Activated CD8-positive, alpha-beta memory T cell treated with anti-CD3 and anti-CD28 coated beads, Interleukin-2, amount 10 ng/mL, durations not matched to agents 7 days and 5 days (primary cell): ENCODE results near the gene PAK3. TPM values are rescaled to one million over a fixed set of nuclear protein-coding genes. Genes with fewer than 3 reads are reported as not detected.

Experiments
- ATAC-seq: fragments of 150-1000 bp; cut with Tn5 transposase; one replicate; pipeline ENCODE4 v1.10.0; 2021; ENCODE audit warnings: moderate library complexity
- CTCF ChIA-PET: fragments of 350-600 bp; sonication (Branson Sonifier 250); formaldehyde crosslinking; loops from one replicate; lab custom pipeline; 2021; ENCODE audit warnings: antibody characterized with exemption; lab: Charles Lee
- DNase-seq: peaks from one replicate; pipeline ENCODE4 v3.0.0-alpha.2; 2020
- H3K27ac Mint-ChIP-seq: one replicate; pipeline ENCODE4 v1.8.0; 2021; ENCODE audit warnings: mild to moderate bottlenecking, mixed read lengths
- H3K27me3 Mint-ChIP-seq: one replicate; pipeline ENCODE4 v1.8.0; 2021; ENCODE audit warnings: mixed read lengths
- H3K36me3 Mint-ChIP-seq: one replicate; pipeline ENCODE4 v1.8.0; 2021; ENCODE audit warnings: mild to moderate bottlenecking, mixed read lengths
- H3K4me1 Mint-ChIP-seq: one replicate; pipeline ENCODE4 v1.8.0; 2021; ENCODE audit warnings: mixed read lengths
- H3K4me3 Mint-ChIP-seq: one replicate; pipeline ENCODE4 v1.8.0; 2021; ENCODE audit warnings: mild to moderate bottlenecking, moderate library complexity, mixed read lengths
- H3K9me3 Mint-ChIP-seq: one replicate; pipeline ENCODE4 v1.8.0; 2022; ENCODE audit warnings: low read depth, mixed read lengths
- total RNA-seq, 2 experiments: library from RNA; stranded (reverse); gene quantifications; one replicate each; pipeline ENCODE4 v1.2.3, GENCODE V29; 2021

Gene PAK3
- total RNA-seq, 2 experiments from 2014 or later, result 0.26 to 0.53 TPM

- H3K4me3 Mint-ChIP-seq, result no peak overlapping the region
- no peaks in the 10 kb centered on the region for H3K9me3 Mint-ChIP-seq
- CTCF ChIA-PET, result no interaction called here
Observed at GRCh38 chrX:111164728-111165127, 68.7 kb downstream of the PAK3 start.

DNA sequence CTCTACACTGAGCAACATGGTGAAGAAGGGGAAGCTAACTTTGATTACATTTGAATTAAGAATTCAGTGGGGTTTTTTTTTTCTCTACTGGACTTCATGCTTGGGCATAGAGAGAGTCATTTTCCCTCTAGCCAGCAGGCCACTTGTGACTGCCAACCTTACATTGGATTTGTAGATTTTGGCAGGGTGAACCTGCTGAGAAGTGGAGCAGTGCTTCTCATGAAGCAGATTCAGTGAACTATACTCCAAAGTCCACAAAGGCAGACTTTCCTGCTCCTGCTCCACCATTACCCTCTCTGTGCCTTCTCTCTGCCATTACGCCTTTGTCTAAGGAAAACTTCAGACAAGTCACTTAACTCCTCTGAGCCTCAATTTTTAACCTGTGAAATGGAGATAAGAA, 69.9 kb downstream of the PAK3 start:
- Mint-ChIP-seq H3K36me3 (no peaks in the 10 kb centered on the region), H3K9me3 (no peaks in the 10 kb centered on the region), H3K4me1 (peaks cover 10% of the 10 kb centered on the region), H3K27me3 (no peaks in the 10 kb centered on the region), H3K27ac (no peak overlapping the region), H3K4me3 (no peak overlapping the region)
- DNase-seq (no peak), ATAC-seq (no peak)
- CTCF ChIA-PET, result no interaction called here

More at GRCh38 chrX:111164728-111165127, 68.7 kb downstream of the PAK3 start:
- H3K36me3 Mint-ChIP-seq, result no peaks in the 10 kb centered on the region
- DNase-seq (no peak), ATAC-seq (no peak)
- H3K27me3 Mint-ChIP-seq, result no peaks in the 10 kb centered on the region
- H3K27ac Mint-ChIP-seq, result no peak overlapping the region
- H3K4me1 Mint-ChIP-seq, result peaks cover 8% of the 10 kb centered on the region

DNA sequence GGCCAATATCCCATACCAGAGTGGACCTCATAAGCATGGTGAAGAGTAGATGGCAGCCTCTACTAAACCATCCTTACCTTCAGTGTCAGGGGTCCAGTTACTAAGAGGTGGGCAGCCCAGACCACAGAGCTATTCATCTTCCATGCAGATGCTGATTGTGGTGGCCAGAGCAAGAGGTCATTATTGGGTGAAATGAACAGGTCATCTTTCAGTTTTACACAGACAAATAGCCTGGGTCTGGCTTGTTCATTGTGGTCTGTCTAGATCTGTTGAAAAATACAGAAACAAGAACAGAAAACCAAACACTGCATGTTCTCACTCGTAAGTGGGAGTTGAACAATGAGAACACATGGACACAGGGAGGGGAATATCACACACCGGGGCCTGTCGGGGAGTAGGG, 71.3 kb downstream of the PAK3 start:
- DNase-seq (no peak), ATAC-seq (no peak)
- Mint-ChIP-seq H3K36me3 (no peaks in the 10 kb centered on the region), H3K9me3 (no peaks in the 10 kb centered on the region), H3K4me3 (no peak overlapping the region), H3K27ac (no peak overlapping the region), H3K27me3 (no peaks in the 10 kb centered on the region), H3K4me1 (peaks cover 10% of the 10 kb centered on the region)
- CTCF ChIA-PET, result no interaction called here

- no peaks in the 10 kb centered on the region for H3K36me3 Mint-ChIP-seq
- CTCF ChIA-PET, result no interaction called here
- no peak overlapping the region for H3K27ac Mint-ChIP-seq
- no peaks in the 10 kb centered on the region for H3K9me3 Mint-ChIP-seq
- ATAC-seq (no peak), DNase-seq (no peak)
- H3K4me1 Mint-ChIP-seq, result peaks cover 10% of the 10 kb centered on the region
- no peaks in the 10 kb centered on the region for H3K27me3 Mint-ChIP-seq
- H3K4me3 Mint-ChIP-seq, result no peak overlapping the region
Observed at GRCh38 chrX:111168314-111168713, 72.3 kb downstream of the PAK3 start.

DNA sequence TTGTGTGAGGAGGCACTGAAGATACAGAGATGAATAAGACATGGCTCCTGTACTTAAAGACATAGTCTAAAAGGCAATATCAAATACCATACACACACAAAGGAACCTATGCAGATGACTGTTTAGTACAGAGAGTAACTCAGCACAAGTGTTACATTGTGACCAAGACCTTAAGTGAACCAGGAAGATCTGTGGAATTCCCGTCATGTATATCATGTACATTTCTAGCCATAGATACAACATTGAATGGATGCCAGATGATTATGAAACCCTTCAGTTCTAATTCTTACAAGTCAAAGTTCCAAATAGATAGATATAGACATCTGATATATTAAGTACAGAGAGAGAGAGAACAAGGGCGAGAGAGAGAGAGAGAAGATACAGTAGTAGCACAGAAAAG, 73.2 kb downstream of the PAK3 start:
- H3K27ac Mint-ChIP-seq, result no peak overlapping the region
- DNase-seq (no peak), ATAC-seq (no peak)
- H3K36me3 Mint-ChIP-seq, result no peaks in the 10 kb centered on the region
- H3K4me3 Mint-ChIP-seq, result no peak overlapping the region
- H3K4me1 Mint-ChIP-seq, result peaks cover 10% of the 10 kb centered on the region
- CTCF ChIA-PET, result no interaction called here
- H3K9me3 Mint-ChIP-seq, result no peaks in the 10 kb centered on the region
- H3K27me3 Mint-ChIP-seq, result no peaks in the 10 kb centered on the region

GRCh38 chrX:111170017-111170416, 74.0 kb downstream of the PAK3 start:
- H3K36me3 Mint-ChIP-seq, result no peaks in the 10 kb centered on the region
- H3K9me3 Mint-ChIP-seq, result no peaks in the 10 kb centered on the region
- CTCF ChIA-PET, result no interaction called here
- H3K27me3 Mint-ChIP-seq, result no peaks in the 10 kb centered on the region
- no peak for ATAC-seq
- H3K27ac Mint-ChIP-seq, result no peak overlapping the region
- H3K4me3 Mint-ChIP-seq, result no peak overlapping the region
- no peak for DNase-seq
- H3K4me1 Mint-ChIP-seq, result peaks cover 10% of the 10 kb centered on the region

- Mint-ChIP-seq H3K4me1 (no peaks in the 10 kb centered on the region), H3K9me3 (no peaks in the 10 kb centered on the region), H3K27me3 (no peaks in the 10 kb centered on the region), H3K27ac (no peak overlapping the region), H3K4me3 (no peak overlapping the region), H3K36me3 (no peaks in the 10 kb centered on the region)
- CTCF ChIA-PET, result no interaction called here
- no peak for ATAC-seq
- no peak for DNase-seq
Observed at GRCh38 chrX:111180750-111181240, 84.8 kb downstream of the PAK3 start.

- H3K9me3 Mint-ChIP-seq, result no peaks in the 10 kb centered on the region
- H3K27ac Mint-ChIP-seq, result no peak overlapping the region
- no peaks in the 10 kb centered on the region for H3K27me3 Mint-ChIP-seq
- ATAC-seq (no peak), DNase-seq (no peak)
- no peak overlapping the region for H3K4me3 Mint-ChIP-seq
- no peaks in the 10 kb centered on the region for H3K36me3 Mint-ChIP-seq
- H3K4me1 Mint-ChIP-seq, result no peaks in the 10 kb centered on the region
- CTCF ChIA-PET, result no interaction called here
Observed at GRCh38 chrX:111181951-111182350, 86.0 kb downstream of the PAK3 start.

DNA sequence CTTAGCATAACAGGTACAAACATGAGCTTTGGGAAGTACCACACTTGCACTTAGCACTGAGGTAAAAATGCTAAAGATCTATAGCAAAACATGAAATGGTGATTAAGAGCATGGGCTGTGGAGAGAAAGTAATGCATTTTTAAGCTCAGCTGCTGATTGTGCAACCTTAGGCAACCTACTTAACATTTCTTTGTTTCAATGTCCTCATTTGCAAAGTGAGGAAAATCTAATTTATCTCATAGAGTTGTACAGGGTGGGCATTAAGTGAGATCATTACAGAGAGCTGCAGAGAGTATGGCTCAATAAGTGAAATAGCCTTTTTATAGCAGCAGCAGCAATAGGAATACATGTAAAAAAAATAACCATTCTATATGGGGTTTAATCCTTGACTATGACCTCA, 87.0 kb downstream of the PAK3 start:
- no peaks in the 10 kb centered on the region for H3K27me3 Mint-ChIP-seq
- no peak overlapping the region for H3K4me3 Mint-ChIP-seq
- CTCF ChIA-PET, result no interaction called here
- no peaks in the 10 kb centered on the region for H3K36me3 Mint-ChIP-seq
- no peaks in the 10 kb centered on the region for H3K9me3 Mint-ChIP-seq
- ATAC-seq (no peak), DNase-seq (no peak)
- no peak overlapping the region for H3K27ac Mint-ChIP-seq
- H3K4me1 Mint-ChIP-seq, result no peaks in the 10 kb centered on the region

DNA sequence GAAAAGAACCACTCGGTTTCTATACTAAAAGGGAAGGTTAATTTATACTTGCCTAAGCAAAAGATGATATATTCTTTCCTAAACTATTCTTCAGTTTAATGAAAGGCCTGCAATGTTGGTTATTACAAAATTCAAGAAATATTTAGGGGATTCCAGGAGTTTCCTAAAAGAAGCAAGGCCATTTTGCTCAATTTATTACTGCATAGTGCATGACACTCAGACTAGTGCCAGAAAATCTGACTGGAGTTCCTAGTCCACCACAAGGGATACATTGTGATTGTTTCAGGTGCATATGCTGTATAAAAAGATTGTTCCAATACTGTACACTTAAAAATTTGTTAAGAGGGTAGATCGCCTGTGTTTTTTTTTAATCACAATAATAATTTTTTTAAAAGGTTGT, 95.6 kb downstream of the PAK3 start:
- H3K36me3 Mint-ChIP-seq, result no peaks in the 10 kb centered on the region

GRCh38 chrX:111199505-111199904, 103.5 kb downstream of the PAK3 start:
- H3K4me1 Mint-ChIP-seq, result no peaks in the 10 kb centered on the region
- no peak overlapping the region for H3K27ac Mint-ChIP-seq

More for the DNA sequence above, 95.6 kb downstream of the PAK3 start:
- no peak overlapping the region for H3K4me3 Mint-ChIP-seq
- no peaks in the 10 kb centered on the region for H3K4me1 Mint-ChIP-seq
- no peaks in the 10 kb centered on the region for H3K9me3 Mint-ChIP-seq
- ATAC-seq (no peak), DNase-seq (no peak)
- H3K27ac Mint-ChIP-seq, result no peak overlapping the region
- H3K27me3 Mint-ChIP-seq, result no peaks in the 10 kb centered on the region
- CTCF ChIA-PET, result no interaction called here

DNA sequence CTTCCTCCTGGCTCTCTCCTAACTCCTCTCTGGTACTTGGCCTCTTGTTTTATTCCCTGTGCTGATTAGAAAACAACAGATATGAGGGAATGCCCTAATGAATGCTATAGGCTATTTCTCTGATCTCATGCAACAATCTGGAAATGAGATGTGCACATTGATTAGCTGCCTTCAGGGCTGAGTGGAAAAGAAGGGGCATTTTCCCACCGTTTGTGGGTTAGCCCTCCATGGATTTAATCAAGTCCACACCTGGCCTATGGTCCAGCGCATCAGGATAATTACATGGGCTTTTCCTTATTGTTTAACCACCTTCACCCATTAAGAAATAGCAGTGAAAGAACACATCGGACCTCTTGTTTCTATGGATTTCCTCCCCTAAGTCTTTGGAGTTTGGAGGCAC, 104.3 kb downstream of the PAK3 start:
- CTCF ChIA-PET, result no interaction called here
- ATAC-seq, result no peak
- no peaks in the 10 kb centered on the region for H3K9me3 Mint-ChIP-seq
- no peak overlapping the region for H3K27ac Mint-ChIP-seq
- no peaks in the 10 kb centered on the region for H3K36me3 Mint-ChIP-seq
- H3K4me1 Mint-ChIP-seq, result no peaks in the 10 kb centered on the region
- H3K27me3 Mint-ChIP-seq, result peaks cover 2% of the 10 kb centered on the region
- no peak for DNase-seq
- H3K4me3 Mint-ChIP-seq, result no peak overlapping the region

More at GRCh38 chrX:111199505-111199904, 103.5 kb downstream of the PAK3 start:
- Mint-ChIP-seq H3K36me3 (no peaks in the 10 kb centered on the region), H3K9me3 (no peaks in the 10 kb centered on the region), H3K4me3 (no peak overlapping the region), H3K27me3 (peaks cover 2% of the 10 kb centered on the region)
- CTCF ChIA-PET, result no interaction called here
- no peak for ATAC-seq
- no peak for DNase-seq

GRCh38 chrX:111207851-111208250, 111.9 kb downstream of the PAK3 start:
- ATAC-seq, result no peak
- Mint-ChIP-seq H3K9me3 (no peaks in the 10 kb centered on the region), H3K4me3 (no peak overlapping the region), H3K36me3 (no peaks in the 10 kb centered on the region), H3K27me3 (no peaks in the 10 kb centered on the region), H3K4me1 (no peaks in the 10 kb centered on the region), H3K27ac (no peak overlapping the region)
- CTCF ChIA-PET, result no interaction called here
- DNase-seq, result no peak

GRCh38 chrX:111216293-111216801, 120.4 kb downstream of the PAK3 start:
- Mint-ChIP-seq H3K4me1 (no peaks in the 10 kb centered on the region), H3K27me3 (peaks cover 4% of the 10 kb centered on the region), H3K4me3 (no peak overlapping the region), H3K9me3 (no peaks in the 10 kb centered on the region), H3K27ac (no peak overlapping the region), H3K36me3 (no peaks in the 10 kb centered on the region)
- no peak for ATAC-seq
- no peak for DNase-seq
- CTCF ChIA-PET, result no interaction called here
